Left ventricle myocardium inferior (tissue), 1 donor: ENCODE data around the gene CACNB1. TPM values are rescaled to one million over a fixed set of nuclear protein-coding genes. Genes with fewer than 3 reads are reported as not detected.

ENCODE experiments used
- DNase-seq: peaks from one replicate; pipeline ENCODE4 v3.0.0-alpha.2; 2020
- H3K27ac ChIP-seq: fragments of 200-600 bp; replicated peaks from 2 replicates; pipeline ENCODE4 v1.8.0; 2021
- H3K27me3 ChIP-seq: fragments of 200-600 bp; 2 replicates; pipeline ENCODE4 v1.8.0; 2021; ENCODE audit warnings: low read depth
- H3K36me3 ChIP-seq: fragments of 200-600 bp; 2 replicates; pipeline ENCODE4 v1.8.0; 2021
- H3K4me1 ChIP-seq: fragments of 200-600 bp; 2 replicates; pipeline ENCODE4 v1.8.0; 2021
- H3K4me3 ChIP-seq: fragments of 200-600 bp; 2 replicates; pipeline ENCODE4 v1.8.0; 2021; ENCODE audit warnings: mild to moderate bottlenecking, moderate library complexity
- H3K9me3 ChIP-seq: fragments of 200-600 bp; replicated peaks from 2 replicates; pipeline ENCODE4 v1.8.0; 2021
- CTCF ChIP-seq: fragments of 200-600 bp; IDR thresholded peaks from 2 replicates; pipeline ENCODE4 v1.8.0; 2021; ENCODE audit warnings: antibody characterized with exemption, mild to moderate bottlenecking, borderline replicate concordance
- intact Hi-C: fragments of 100-400 bp; cut with micrococcal nuclease; formaldehyde crosslinking; loops from one replicate; pipeline ENCODE4 v1.11.0; 2022
- long read RNA-seq: library from polyadenylated mRNA; unstranded; transcript quantifications from one replicate; pipeline ENCODE4 v2.0.0, GENCODE V29; 2021
- total RNA-seq: library from RNA; stranded (reverse); fragmentation: NEBNext Ultra II Directional; extraction: Animal tissue kit (Norgen Biotek cat#: 25700); gene quantifications from one replicate; pipeline ENCODE4 v1.2.1, GENCODE V29; 2021
- donor health status: DM: no; HTN: yes; CAD: no; lungs with severe emphysema.

CACNB1 gene
- 3.7 TPM for total RNA-seq
- long read RNA-seq, transcript CACNB1-201 (13 exons, 1,889 nt), result major isoform, 5 of 7 reads
- long read RNA-seq, partial matches to known transcripts, result 0 of 7 reads
- long read RNA-seq, other reads (novel, unspliced or antisense), result 2 of 7 reads

GRCh38 chr17:39197380-39198185, at the start of gene CACNB1:
Gene CACNB1 (minus strand): TSS chr17:39197669. CDS start chr17:39197495, 174 bp downstream.
- no peak for TF ChIP-seq CTCF
- Histone ChIP-seq H3K27ac (peak within 1 kb of the TSS; percentile 80), H3K9me3 (no peaks in the 10 kb centered on the region), H3K36me3 (peaks cover 16% of the 10 kb centered on the region), H3K4me3 (peak within 1 kb of the TSS; percentile 92), H3K27me3 (no peaks in the 10 kb centered on the region), H3K4me1 (peaks cover 67% of the 10 kb centered on the region)
- DNase-seq, result peak; percentile 82
- intact Hi-C loops, result no loop called here

GRCh38 chr17:39246274-39246673, 48.8 kb upstream of the CACNB1 start:
- Histone ChIP-seq H3K36me3 (no peaks in the 10 kb centered on the region), H3K9me3 (no peaks in the 10 kb centered on the region), H3K27me3 (peaks cover under 1% of the 10 kb centered on the region), H3K4me3 (no peak overlapping the region), H3K4me1 (peaks cover 18% of the 10 kb centered on the region), H3K27ac (no peak overlapping the region)
- intact Hi-C loops, result loop anchor here (10.0 kb wide), 1 partner anchor 81 kb away; the partner anchor contains the start of gene ARL5C
- DNase-seq, result no peak
- no peak for TF ChIP-seq CTCF

GRCh38 chr17:39244600-39245570, 47.4 kb upstream of the CACNB1 start:
- Histone ChIP-seq H3K4me1 (peaks cover 18% of the 10 kb centered on the region), H3K27ac (no peak overlapping the region), H3K36me3 (no peaks in the 10 kb centered on the region), H3K27me3 (peaks cover 9% of the 10 kb centered on the region), H3K9me3 (no peaks in the 10 kb centered on the region), H3K4me3 (no peak overlapping the region)
- peak; percentile 77 for DNase-seq
- TF ChIP-seq CTCF, result peak; percentile 96
- intact Hi-C loops, result loop anchor here (10.0 kb wide), 1 partner anchor 80 kb away; the partner anchor contains the start of gene ARL5C

- no peak for DNase-seq
- intact Hi-C loops, result loop anchor here (10.0 kb wide), 1 partner anchor 79 kb away; the partner anchor contains the start of gene ARL5C
Measured at GRCh38 chr17:39244016-39244599, 46.6 kb upstream of the CACNB1 start.

More at GRCh38 chr17:39244016-39244599, 46.6 kb upstream of the CACNB1 start:
- H3K36me3 ChIP-seq, result no peaks in the 10 kb centered on the region
- H3K27me3 ChIP-seq, result peaks cover 17% of the 10 kb centered on the region
- peaks cover 18% of the 10 kb centered on the region for H3K4me1 ChIP-seq
- TF ChIP-seq CTCF, result no peak
- H3K9me3 ChIP-seq, result no peaks in the 10 kb centered on the region
- no peak overlapping the region for H3K4me3 ChIP-seq
- no peak overlapping the region for H3K27ac ChIP-seq
